OCI-LY1 (cell line): ENCODE data around the gene CACNA1D.

Experiments
- H2AFZ ChIP-seq: fragments of 200-600 bp; sonication (generic), shearing (Covaris generic); 2 replicates; pipeline ENCODE4 v1.6.0; 2014; ENCODE audit warnings: antibody characterized with exemption, mild to moderate bottlenecking, low read length
- H3F3A ChIP-seq: fragments of 200-600 bp; sonication (generic), shearing (Covaris generic); 2 replicates; pipeline ENCODE4 v1.6.0; 2014; ENCODE audit warnings: mild to moderate bottlenecking, antibody characterized with exemption, low read length, moderate library complexity; ENCODE audit not compliant: insufficient read depth
- H3K27ac ChIP-seq: fragments of 200-600 bp; sonication (generic); 2 replicates; pipeline ENCODE4 v1.5.1; 2014; ENCODE audit warnings: low read length, mixed run types, mild to moderate bottlenecking, low read depth; ENCODE audit not compliant: poor library complexity, severe bottlenecking
- H3K27me3 ChIP-seq: fragments of 200-600 bp; sonication (generic); 2 replicates; pipeline ENCODE4 v1.6.0; 2014; ENCODE audit warnings: antibody characterized with exemption, mild to moderate bottlenecking, low read length, moderate library complexity; ENCODE audit not compliant: insufficient read depth
- H3K36me3 ChIP-seq: fragments of 200-600 bp; sonication (generic); 2 replicates; pipeline ENCODE4 v1.6.1; 2014; ENCODE audit warnings: mild to moderate bottlenecking, antibody characterized with exemption, low read length, moderate library complexity, mixed read lengths; ENCODE audit not compliant: insufficient read depth
- H3K4me1 ChIP-seq: fragments of 200-600 bp; sonication (generic); 2 replicates; pipeline ENCODE4 v1.5.1; 2014; ENCODE audit warnings: mild to moderate bottlenecking, low read length, moderate library complexity; ENCODE audit not compliant: insufficient read depth, severe bottlenecking
- H3K4me2 ChIP-seq: fragments of 200-600 bp; sonication (generic), shearing (Covaris generic); 2 replicates; pipeline ENCODE4 v1.6.1; 2014; ENCODE audit warnings: low read length
- H3K4me3 ChIP-seq: fragments of 200-600 bp; sonication (generic); 2 replicates; pipeline ENCODE4 v1.5.1; 2014; ENCODE audit warnings: low read length, low read depth, mild to moderate bottlenecking, mixed read lengths; ENCODE audit not compliant: poor library complexity, severe bottlenecking
- H3K79me2 ChIP-seq: fragments of 200-600 bp; shearing (Covaris generic); 2 replicates; pipeline ENCODE4 v1.6.1; 2016; ENCODE audit warnings: mixed run types, low read length, mixed read lengths; ENCODE audit not compliant: insufficient read depth
- H3K9ac ChIP-seq: fragments of 200-600 bp; sonication (generic), shearing (Covaris generic); 2 replicates; pipeline ENCODE4 v1.6.1; 2014; ENCODE audit warnings: mild to moderate bottlenecking, low read length, mixed read lengths
- H3K9me2 ChIP-seq: fragments of 200-600 bp; sonication (generic), shearing (Covaris generic); 2 replicates; pipeline ENCODE4 v1.6.1; 2014; ENCODE audit warnings: low read depth, mild to moderate bottlenecking, low read length, mixed read lengths
- H3K9me3 ChIP-seq: fragments of 200-600 bp; shearing (Covaris generic); 2 replicates; pipeline ENCODE4 v1.6.1; 2014; ENCODE audit warnings: low read length, mixed read lengths
- H4K20me1 ChIP-seq: fragments of 200-600 bp; sonication (generic), shearing (Covaris generic); 2 replicates; pipeline ENCODE4 v1.6.0; 2016; ENCODE audit warnings: mild to moderate bottlenecking, low read length; ENCODE audit not compliant: insufficient read depth
- EZH2 ChIP-seq: fragments of 200-600 bp; sonication (generic), shearing (Covaris generic); IDR thresholded peaks from 2 replicates; pipeline ENCODE4 v1.8.0; 2017; ENCODE audit warnings: borderline replicate concordance, mixed run types, mild to moderate bottlenecking, antibody characterized with exemption, low read length, moderate library complexity, mixed read lengths
- TF ChIP-seq, protein P1 (sequence below): fragments of 200-600 bp; sonication (generic), shearing (Covaris generic); IDR thresholded peaks from 2 replicates; pipeline ENCODE4 v1.5.1; 2017; ENCODE audit warnings: mild to moderate bottlenecking, antibody characterized with exemption, low read length, moderate library complexity, mixed read lengths

Gene CACNA1D

GRCh38 chr3:53585049-53585448 lies 90.6 kb downstream of the CACNA1D start:
- H3K4me3 ChIP-seq: no peak overlapping the region

GRCh38 chr3:53585627-53586026 lies 91.2 kb downstream of the CACNA1D start:
- no peaks in the 10 kb centered on the region for H3K4me1 ChIP-seq

More at GRCh38 chr3:53585049-53585448, 90.6 kb downstream of the CACNA1D start:
- TF ChIP-seq, protein P1, sequence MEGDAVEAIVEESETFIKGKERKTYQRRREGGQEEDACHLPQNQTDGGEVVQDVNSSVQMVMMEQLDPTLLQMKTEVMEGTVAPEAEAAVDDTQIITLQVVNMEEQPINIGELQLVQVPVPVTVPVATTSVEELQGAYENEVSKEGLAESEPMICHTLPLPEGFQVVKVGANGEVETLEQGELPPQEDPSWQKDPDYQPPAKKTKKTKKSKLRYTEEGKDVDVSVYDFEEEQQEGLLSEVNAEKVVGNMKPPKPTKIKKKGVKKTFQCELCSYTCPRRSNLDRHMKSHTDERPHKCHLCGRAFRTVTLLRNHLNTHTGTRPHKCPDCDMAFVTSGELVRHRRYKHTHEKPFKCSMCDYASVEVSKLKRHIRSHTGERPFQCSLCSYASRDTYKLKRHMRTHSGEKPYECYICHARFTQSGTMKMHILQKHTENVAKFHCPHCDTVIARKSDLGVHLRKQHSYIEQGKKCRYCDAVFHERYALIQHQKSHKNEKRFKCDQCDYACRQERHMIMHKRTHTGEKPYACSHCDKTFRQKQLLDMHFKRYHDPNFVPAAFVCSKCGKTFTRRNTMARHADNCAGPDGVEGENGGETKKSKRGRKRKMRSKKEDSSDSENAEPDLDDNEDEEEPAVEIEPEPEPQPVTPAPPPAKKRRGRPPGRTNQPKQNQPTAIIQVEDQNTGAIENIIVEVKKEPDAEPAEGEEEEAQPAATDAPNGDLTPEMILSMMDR: no peak
- no peak for TF ChIP-seq EZH2
- Histone ChIP-seq H4K20me1 (no peaks in the 10 kb centered on the region), H3K9ac (no peak overlapping the region), H3K36me3 (no peaks in the 10 kb centered on the region), H3K4me2 (no peak overlapping the region), H3F3A (no peaks in the 10 kb centered on the region), H3K9me2 (no peaks in the 10 kb centered on the region), H3K27ac (no peak overlapping the region), H3K27me3 (no peaks in the 10 kb centered on the region; the same call in 1 of the 2 replicates), H3K4me1 (no peaks in the 10 kb centered on the region), H3K79me2 (no peaks in the 10 kb centered on the region), H3K9me3 (no peaks in the 10 kb centered on the region), H2AFZ (no peak overlapping the region)

DNA sequence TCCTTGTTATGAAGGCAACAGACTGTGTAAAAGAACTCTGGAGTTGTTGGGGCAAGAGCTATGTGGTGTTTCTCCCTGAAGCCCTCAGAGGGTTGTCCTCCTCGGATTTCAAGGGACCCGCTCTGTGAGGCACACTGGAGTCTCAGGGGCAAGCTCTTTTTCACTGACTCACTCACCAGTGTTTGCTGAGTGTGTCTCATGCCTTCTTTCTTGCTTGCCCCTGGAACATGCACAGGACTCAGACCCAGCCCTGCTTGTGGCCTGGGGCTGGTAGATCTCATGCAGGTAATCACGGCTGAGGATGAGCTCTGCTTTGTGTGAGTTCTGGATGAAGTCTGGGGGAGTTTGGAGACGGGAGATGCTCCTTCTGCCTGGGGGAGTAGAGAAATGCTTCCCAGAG lies 93.7 kb downstream of the CACNA1D start:
- H3K79me2 ChIP-seq: no peaks in the 10 kb centered on the region
- no peaks in the 10 kb centered on the region for H3K9me3 ChIP-seq
- H3K9me2 ChIP-seq: no peaks in the 10 kb centered on the region
- no peak overlapping the region for H2AFZ ChIP-seq
- no peak for TF ChIP-seq EZH2
- H3K4me1 ChIP-seq: no peaks in the 10 kb centered on the region
- no peaks in the 10 kb centered on the region for H3F3A ChIP-seq
- H3K4me3 ChIP-seq: no peak overlapping the region
- H3K9ac ChIP-seq: no peak overlapping the region
- H3K36me3 ChIP-seq: no peaks in the 10 kb centered on the region
- no peaks in the 10 kb centered on the region for H4K20me1 ChIP-seq
- H3K27me3 ChIP-seq: no peaks in the 10 kb centered on the region; the same call in 1 of the 2 replicates
- no peak overlapping the region for H3K27ac ChIP-seq
- H3K4me2 ChIP-seq: no peak overlapping the region

More at GRCh38 chr3:53585627-53586026, 91.2 kb downstream of the CACNA1D start:
- H3K27me3 ChIP-seq: no peaks in the 10 kb centered on the region; the same call in 1 of the 2 replicates
- H2AFZ ChIP-seq: no peak overlapping the region
- H3K9me2 ChIP-seq: no peaks in the 10 kb centered on the region
- H3K4me3 ChIP-seq: no peak overlapping the region
- no peaks in the 10 kb centered on the region for H3K79me2 ChIP-seq
- no peak overlapping the region for H3K27ac ChIP-seq
- no peaks in the 10 kb centered on the region for H3K36me3 ChIP-seq
- no peaks in the 10 kb centered on the region for H3F3A ChIP-seq
- H3K9me3 ChIP-seq: no peaks in the 10 kb centered on the region
- H3K4me2 ChIP-seq: no peak overlapping the region
- TF ChIP-seq EZH2: no peak
- TF ChIP-seq, protein P1: no peak
- H4K20me1 ChIP-seq: no peaks in the 10 kb centered on the region
- H3K9ac ChIP-seq: no peak overlapping the region

- H3K4me3 ChIP-seq: no peak overlapping the region
- no peaks in the 10 kb centered on the region for H3K9me3 ChIP-seq
Observed at GRCh38 chr3:53589201-53589600, 94.8 kb downstream of the CACNA1D start.

More at GRCh38 chr3:53589201-53589600, 94.8 kb downstream of the CACNA1D start:
- Histone ChIP-seq H3K9me2 (no peaks in the 10 kb centered on the region), H3K4me2 (no peak overlapping the region), H3K27ac (no peak overlapping the region), H3K9ac (no peak overlapping the region), H2AFZ (no peak overlapping the region), H3K36me3 (no peaks in the 10 kb centered on the region), H3K4me1 (no peaks in the 10 kb centered on the region), H4K20me1 (no peaks in the 10 kb centered on the region), H3F3A (no peaks in the 10 kb centered on the region), H3K79me2 (no peaks in the 10 kb centered on the region), H3K27me3 (no peaks in the 10 kb centered on the region; the same call in 1 of the 2 replicates)
- TF ChIP-seq EZH2: no peak
- TF ChIP-seq, protein P1: no peak
